ENCODE measurements around the gene USB1. TPM values are rescaled to one million over a fixed set of nuclear protein-coding genes. Genes with fewer than 3 reads are reported as not detected.
"Not testable (repeated sequence)": the region's sequence is repeated elsewhere in the genome, so short reads cannot be mapped to it uniquely, and the experiment has no call there.

Gene USB1
- total RNA-seq, 4 donors from 2014 or later: 21.3 to 63.4 (median 45.2) TPM

- no peaks in the 10 kb centered on the region for H3K4me1 ChIP-seq
- no peaks in the 10 kb centered on the region for H3K36me3 ChIP-seq
- in situ Hi-C loops (cut with MboI; ENCODE audit: low pct_ligation_motif_present in 1 of 4, low pct_unique_long_range_greater_than_20kb in 1 of 4, low sequenced_read_pairs in 3 of 4) (no loop called here), intact Hi-C loops (cut with DNase I; ENCODE audit: low total_unique reads) (no loop called here)
- TF ChIP-seq POLR2A (IDR thresholded peaks at IDR 0.05) (no peak), POLR2AphosphoS5 (IDR thresholded peaks at IDR 0.05) (no peak), EP300 (IDR thresholded peaks at IDR 0.05; ENCODE audit: low read depth) (no peak), CTCF (IDR thresholded peaks at IDR 0.05) (no peak)
- no peak overlapping the region for H3K27ac ChIP-seq
- 18 to 37% methylated on average over 2 of the region's 2 CpGs for WGBS, 2 donors (ENCODE audit: low coverage in 1 of 2)
- DNase-seq: no peak
- H3K4me3 ChIP-seq: no peak overlapping the region
- H3K27me3 ChIP-seq: no peaks in the 10 kb centered on the region
- H3K9me3 ChIP-seq: no peaks in the 10 kb centered on the region
Observed at GRCh38 chr16:57976331-57976796, 24.8 kb upstream of the USB1 start.

GRCh38 chr16:57977418-57978069, 23.7 kb upstream of the USB1 start:
- intact Hi-C loops (cut with DNase I; ENCODE audit: low total_unique reads): loop anchor here (1.0 kb wide), 1 partner anchor 14 kb away; no protein-coding TSS in a partner anchor
- H3K36me3 ChIP-seq: no peaks in the 10 kb centered on the region
- no peaks in the 10 kb centered on the region for H3K27me3 ChIP-seq
- no peak overlapping the region for H3K4me3 ChIP-seq
- WGBS, 2 donors (ENCODE audit: low coverage in 1 of 2): 78% methylated on average over 8 of the region's 12 CpGs; no CpG with 5 or more reads in 1 of the 2 donors
- in situ Hi-C loops (cut with MboI; ENCODE audit: low pct_ligation_motif_present in 1 of 4, low pct_unique_long_range_greater_than_20kb in 1 of 4, low sequenced_read_pairs in 3 of 4): no loop called here
- no peak overlapping the region for H3K27ac ChIP-seq
- DNase-seq: no peak
- TF ChIP-seq EP300 (IDR thresholded peaks at IDR 0.05; ENCODE audit: low read depth) (no peak), POLR2A (IDR thresholded peaks at IDR 0.05) (no peak), CTCF (IDR thresholded peaks at IDR 0.05) (no peak), POLR2AphosphoS5 (IDR thresholded peaks at IDR 0.05) (no peak)
- H3K4me1 ChIP-seq: no peaks in the 10 kb centered on the region
- H3K9me3 ChIP-seq: no peaks in the 10 kb centered on the region

GRCh38 chr16:57978070-57978465, 23.1 kb upstream of the USB1 start:
- H3K9me3 ChIP-seq; in situ Hi-C loops (cut with MboI; ENCODE audit: low pct_ligation_motif_present in 1 of 4, low pct_unique_long_range_greater_than_20kb in 1 of 4, low sequenced_read_pairs in 3 of 4); H3K4me3 ChIP-seq; H3K27me3 ChIP-seq; H3K36me3 ChIP-seq; H3K27ac ChIP-seq; DNase-seq; H3K4me1 ChIP-seq: not testable (repeated sequence)
- 89% methylated on average over 2 of the region's 2 CpGs; no CpG with 5 or more reads in 1 of the 2 donors for WGBS, 2 donors (ENCODE audit: low coverage in 1 of 2)
- intact Hi-C loops (cut with DNase I; ENCODE audit: low total_unique reads): loop anchor here (1.0 kb wide), 1 partner anchor 15 kb away; no protein-coding TSS in a partner anchor

GRCh38 chr16:57979006-57979585, 22.1 kb upstream of the USB1 start:
- intact Hi-C loops (cut with DNase I; ENCODE audit: low total_unique reads) (no loop called here), in situ Hi-C loops (cut with MboI; ENCODE audit: low pct_ligation_motif_present in 1 of 4, low pct_unique_long_range_greater_than_20kb in 1 of 4, low sequenced_read_pairs in 3 of 4) (no loop called here)
- H3K27me3 ChIP-seq: peaks cover 10% of the 10 kb centered on the region
- H3K4me3 ChIP-seq: no peak overlapping the region
- H3K9me3 ChIP-seq: no peaks in the 10 kb centered on the region
- H3K36me3 ChIP-seq: no peaks in the 10 kb centered on the region
- H3K4me1 ChIP-seq: peaks cover 0 to under 1% (median 0%) of the 10 kb centered on the region in 4 donors
- H3K27ac ChIP-seq: no peak overlapping the region
- 81% methylated on average over 11 of the region's 11 CpGs; no CpG with 5 or more reads in 1 of the 2 donors for WGBS, 2 donors (ENCODE audit: low coverage in 1 of 2)
- no peak for DNase-seq
- no peak for TF ChIP-seq EP300 (IDR thresholded peaks at IDR 0.05; ENCODE audit: low read depth)
- TF ChIP-seq POLR2AphosphoS5 (IDR thresholded peaks at IDR 0.05): no peak
- TF ChIP-seq CTCF (IDR thresholded peaks at IDR 0.05): no peak
- TF ChIP-seq POLR2A (IDR thresholded peaks at IDR 0.05): no peak
